Frontal cortex (tissue), 4 donors: ENCODE data around the gene ACE2. TPM values are rescaled to one million over a fixed set of nuclear protein-coding genes. Genes with fewer than 3 reads are reported as not detected.

ENCODE experiments used
- DNase-seq, 2 donors: peaks; one replicate each; pipeline ENCODE4 v3.0.0; 2012; ENCODE audit warnings: low spot score in 2 of 2
- FAIRE-seq: peaks from 2 replicates; lab custom pipeline; 2012; peaks lifted over from hg19 to GRCh38; lab: Jason Lieb, UNC
- total RNA-seq: library from RNA; depleted of rRNA; stranded (reverse); fragments of >200 nt; gene quantifications from one replicate; pipeline ENCODE4 v1.2.3, GENCODE V29; 2014
- donor health status: control.
- donor health status: control.
- donor health status: control.

Gene ACE2
- total RNA-seq, 1 donor from 2014 or later, result under 0.01 TPM

DNA sequence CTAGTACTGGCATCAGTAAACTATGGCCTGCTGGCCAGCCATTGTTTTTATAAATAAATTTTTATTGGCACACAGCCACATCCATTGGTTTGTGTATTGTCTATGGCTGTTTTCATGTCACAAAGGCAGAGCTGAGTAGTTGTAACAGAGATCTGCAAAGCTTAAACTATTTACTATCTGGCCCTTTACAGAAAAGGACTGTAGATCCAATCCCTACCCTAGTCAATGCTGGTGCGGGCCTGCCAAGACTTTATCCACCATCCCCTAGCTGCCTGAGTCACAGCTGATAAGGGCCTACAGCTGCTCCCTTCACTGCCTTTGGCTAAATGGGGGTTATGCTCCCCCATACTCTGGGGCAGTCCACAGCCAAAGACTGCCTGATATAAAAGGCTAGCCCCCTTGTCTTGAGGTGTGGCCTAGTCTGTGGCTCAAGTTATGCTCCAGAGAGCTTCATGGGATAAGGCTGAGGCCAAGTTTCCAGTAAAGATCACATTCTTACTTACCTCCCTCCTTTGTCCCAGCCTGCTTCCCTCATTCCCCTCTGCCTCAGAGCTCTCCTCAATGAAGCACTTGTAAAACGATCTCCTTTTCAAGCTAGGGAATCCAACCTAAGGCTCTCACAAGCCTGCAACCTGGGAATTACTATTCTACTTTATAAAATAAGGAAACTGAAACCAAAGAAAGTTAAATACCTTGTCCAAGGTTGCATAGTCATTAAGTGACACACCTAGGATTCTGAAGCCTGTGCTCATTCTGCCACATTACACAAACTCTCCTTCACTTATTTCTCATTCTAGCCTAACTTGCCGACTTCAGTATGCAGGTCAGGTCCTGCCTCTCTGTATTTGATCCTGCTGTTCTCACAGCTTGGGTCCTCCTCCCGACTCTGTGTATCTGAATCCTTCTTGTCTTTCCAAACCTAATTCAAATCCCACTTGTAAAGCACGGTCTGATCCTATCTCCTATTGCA is 20.7 kb downstream of the ACE2 start:
- no peak for FAIRE-seq
- no peak for DNase-seq

DNA sequence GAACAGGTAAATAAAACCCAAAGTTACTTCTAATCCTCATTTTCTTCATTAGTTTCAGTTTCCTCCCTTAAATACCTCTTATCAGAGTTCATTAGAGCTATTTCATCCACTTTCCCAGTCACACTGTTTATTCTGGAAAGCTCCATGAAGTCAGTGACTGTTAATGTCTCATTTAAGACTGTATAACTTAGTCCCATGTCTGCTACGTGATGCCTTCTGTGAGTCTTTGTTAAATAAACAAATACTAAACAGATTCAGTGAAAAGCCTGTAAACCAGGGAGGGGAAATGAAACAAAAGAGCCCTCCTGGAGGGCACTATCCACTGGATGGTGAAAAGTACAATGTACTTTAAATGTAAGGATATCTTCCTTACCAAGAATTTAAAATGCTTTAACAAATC is 24.7 kb downstream of the ACE2 start:
- no peak for DNase-seq
- no peak for FAIRE-seq

DNA sequence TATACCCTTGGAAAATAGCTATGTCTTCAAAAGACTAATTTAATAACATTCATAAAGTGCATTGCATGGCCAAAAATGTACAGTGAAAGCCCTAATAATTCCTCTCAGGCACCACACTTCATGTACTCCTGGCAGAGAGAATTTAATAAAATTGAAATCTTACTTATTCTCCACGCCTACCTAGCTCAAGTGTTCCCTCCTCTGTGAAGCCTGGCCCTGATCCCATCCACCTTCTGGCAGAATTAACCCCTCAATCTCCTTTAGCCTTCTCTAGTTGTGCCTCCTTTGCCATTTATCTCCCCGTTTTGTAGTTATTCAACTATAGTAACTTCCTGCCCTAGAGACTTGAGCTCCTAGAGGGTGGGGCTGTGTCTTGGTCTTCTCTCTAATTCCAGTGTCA is 26.7 kb downstream of the ACE2 start:
- DNase-seq, result no peak
- FAIRE-seq, result no peak

DNA sequence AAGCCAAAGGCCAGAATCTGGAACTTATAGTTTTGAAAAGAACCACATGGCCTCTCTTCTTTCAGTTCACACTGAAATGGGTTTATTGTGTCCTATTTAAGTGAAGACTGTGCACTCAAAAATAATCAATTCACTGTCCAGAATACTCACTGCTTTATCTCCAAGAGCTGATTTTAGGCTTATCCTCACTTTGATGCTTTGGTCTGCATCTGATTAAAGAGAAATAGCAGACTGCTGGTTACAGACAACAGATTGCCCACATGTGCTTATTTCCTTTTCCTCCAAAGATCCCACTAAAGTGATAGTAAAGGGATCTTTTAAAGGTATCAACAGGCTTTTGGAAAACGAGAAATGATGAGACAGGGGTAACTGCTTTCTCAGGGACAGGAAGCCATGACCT is 30.6 kb downstream of the ACE2 start:
- FAIRE-seq, result no peak
- DNase-seq, result no peak

DNA sequence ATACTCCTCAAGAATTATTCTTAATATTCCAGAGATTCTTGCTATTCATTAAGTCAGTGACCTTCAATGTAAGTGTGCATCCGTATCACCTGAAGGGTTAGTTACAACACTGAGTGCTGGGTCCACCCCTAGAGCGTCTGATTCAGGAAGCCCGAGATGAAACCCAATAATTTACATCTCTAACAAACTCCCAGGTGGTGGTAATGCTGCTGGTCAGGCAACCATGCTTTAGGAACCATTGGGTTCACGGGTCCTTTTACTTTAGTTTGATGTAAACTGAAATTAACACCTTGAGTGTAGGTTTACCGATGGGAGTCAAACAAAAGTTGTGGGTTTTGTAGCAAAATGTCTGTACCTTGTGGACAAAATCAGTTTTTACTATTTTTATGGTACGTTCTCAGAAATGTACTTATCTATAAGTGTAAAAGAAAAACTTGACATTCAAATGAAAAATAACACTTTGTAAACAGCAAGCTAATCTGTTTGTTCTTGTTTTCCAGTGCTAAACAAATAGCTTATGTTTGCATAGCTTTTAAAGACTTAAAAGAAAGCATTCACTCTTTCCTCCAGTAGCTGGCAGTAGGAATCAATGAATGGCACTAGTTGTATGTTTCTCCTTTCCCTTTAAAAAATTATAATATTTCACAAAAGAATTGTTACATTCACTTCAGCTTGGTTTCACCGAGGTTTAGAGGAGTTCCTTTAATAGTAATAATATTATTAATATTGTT is 32.7 kb downstream of the ACE2 start:
- DNase-seq, result no peak
- FAIRE-seq, result peak; percentile 40

DNA sequence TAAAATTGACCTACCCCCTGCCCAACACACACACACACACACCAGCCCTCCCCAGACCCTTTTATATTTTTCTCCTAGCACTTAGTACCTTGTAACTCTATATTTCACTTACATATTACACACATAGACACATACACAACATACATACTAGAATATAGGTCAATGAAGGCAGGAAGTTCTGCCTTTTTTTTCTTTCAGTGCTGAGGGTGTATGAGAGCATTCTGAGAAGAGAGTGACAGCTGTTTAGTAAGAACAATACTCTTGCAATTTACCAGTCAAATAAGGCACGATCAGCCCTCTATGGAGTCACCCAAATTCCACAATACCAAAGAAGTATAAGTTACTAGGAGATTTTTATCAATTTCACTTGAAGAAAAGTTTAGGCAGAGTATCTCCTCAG is 33.5 kb downstream of the ACE2 start:
- DNase-seq (no peak), FAIRE-seq (no peak)

DNA sequence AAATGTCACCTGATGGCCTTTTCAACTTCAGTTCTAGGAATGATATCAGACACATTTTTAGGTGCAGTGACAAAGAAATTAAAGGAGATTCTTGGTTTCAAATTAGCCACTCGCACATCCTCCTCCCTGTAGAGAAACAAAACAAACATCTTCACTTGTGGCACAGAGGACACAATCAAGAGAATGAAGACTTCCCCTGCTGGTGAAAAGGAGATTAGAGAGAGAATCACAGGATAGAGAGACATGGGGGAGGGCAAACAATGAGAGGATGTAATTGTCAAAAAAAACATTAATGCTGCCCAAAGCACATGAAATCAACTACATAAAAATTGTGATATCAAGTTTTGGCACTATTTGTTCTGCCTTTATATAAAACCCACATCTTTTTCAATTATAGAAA is 34.5 kb downstream of the ACE2 start:
- DNase-seq (no peak), FAIRE-seq (no peak)

DNA sequence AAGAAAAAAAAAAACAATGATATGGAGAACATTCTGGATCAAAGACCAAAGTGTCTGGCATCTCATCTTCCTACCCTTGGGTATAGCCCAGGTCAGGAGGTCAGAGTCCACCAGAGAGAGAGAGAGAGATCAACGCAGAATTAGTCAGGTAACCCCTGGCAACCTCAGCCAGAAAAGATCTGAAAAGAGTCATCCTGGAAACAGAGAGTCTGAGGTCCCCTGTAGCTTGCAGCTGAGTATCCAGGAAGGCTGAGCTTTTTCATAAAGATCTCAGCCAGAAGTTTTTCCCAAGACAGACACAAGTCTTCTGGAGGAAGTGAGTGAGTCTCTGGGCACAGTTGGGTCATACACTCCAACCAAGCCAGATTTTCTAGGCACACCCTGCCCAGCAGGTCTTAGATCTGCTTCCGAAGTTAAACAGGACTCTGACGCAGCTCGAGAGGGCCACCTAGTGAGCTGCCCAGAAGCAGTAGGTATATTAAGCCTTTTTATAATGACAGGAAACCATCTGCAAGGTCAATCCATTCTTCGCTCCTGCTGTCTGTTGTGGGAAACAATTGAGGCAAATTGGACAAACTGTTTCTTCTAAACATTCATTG is 35.7 kb downstream of the ACE2 start:
- FAIRE-seq (no peak), DNase-seq (peak in 1 of 2 donors; percentile 19)

DNA sequence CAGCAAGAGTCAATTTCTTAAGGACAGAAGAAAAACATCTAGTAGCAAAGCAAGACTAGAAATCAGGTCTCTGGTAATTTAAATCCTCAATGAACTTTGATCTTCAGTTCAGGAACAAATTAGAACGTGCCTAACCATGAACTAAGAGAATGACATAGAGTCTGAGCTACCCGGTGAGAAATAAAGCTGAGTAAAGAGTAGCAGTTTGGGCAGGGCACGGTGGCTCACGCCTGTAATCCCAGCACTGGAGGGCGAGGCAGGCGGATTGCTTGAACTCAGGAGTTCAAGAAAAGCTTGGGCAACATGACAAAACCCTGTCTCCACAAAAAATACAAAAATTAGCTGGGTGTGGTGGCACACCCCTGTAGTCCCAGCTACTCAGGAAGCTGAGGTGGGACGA is 37.7 kb downstream of the ACE2 start:
- FAIRE-seq (no peak), DNase-seq (no peak)

DNA sequence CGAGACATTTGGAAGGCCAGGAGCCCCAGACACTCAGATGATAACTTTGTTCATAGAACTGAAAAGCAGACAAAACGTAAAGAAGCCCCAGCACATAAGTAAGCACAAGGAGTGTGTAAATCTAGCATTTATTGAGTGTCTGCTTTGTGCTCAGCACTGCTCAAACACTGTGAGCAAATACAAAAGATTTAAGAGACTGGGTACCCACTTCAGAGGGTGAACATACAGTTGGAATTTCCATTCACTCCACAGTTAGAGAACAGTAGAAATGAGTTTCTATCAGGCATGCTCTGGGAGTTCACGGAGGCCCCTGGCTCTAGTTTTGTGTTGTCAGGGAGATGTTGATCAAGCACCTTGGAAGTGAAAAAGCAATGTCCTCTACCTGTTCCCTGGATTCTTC is 39.8 kb downstream of the ACE2 start:
- no peak for FAIRE-seq
- no peak for DNase-seq

DNA sequence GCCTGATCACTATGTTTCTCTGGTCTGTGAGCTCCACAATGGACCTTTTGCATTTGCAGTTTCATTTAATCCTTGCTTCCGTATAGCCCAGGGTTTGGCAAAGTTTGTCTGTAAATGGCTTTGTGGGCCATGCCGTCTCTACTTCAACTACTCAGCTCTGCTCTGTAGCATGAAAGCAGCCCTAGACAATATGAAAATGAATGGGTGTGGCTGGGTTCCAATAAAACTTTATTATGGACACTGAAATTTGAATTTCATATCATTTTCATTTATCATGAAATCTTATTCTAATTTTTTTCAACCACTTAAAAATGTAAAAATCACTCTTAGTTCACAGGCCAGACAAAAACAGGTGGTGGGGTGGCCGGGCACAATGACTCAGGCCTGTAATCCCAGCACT is 41.5 kb downstream of the ACE2 start:
- FAIRE-seq (no peak), DNase-seq (no peak)

DNA sequence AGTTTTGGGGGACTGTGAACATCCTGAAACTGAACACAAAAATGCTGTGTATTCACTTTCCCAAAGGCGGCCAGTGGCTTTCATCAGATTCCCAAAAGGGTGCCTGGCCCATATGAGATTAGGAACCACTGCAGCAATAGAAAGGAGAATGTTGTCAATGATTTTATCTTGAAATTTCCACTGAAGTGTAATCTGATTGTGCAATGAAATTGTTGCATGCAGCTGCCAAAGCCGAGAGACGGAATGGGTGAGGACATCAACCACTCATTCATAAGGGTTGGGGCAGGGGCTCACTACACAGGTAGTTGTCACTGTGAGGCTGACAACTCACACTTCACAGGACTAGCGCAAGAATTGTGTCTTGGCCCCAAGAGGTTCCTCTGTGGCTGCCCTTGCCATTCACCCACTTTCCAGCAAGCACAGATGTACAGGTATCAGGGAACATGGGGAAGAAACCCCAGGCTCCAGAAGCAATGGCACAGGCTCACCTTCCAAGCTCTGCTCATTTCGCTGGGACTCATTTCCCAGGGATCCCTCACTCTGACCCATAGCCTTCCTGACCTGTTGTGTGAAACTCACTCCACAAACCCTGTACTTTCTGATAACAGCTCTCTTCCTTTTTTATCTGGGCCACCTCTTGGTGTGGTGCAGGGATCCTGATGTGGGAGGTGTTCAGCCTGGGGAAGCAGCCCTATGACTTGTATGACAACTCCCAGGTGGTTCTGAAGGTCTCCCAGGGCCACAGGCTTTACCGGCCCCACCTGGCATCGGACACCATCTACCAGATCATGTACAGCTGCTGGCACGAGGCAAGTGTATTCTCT is 51.4 kb downstream of the ACE2 start:
- no peak for FAIRE-seq
- DNase-seq, result no peak

DNA sequence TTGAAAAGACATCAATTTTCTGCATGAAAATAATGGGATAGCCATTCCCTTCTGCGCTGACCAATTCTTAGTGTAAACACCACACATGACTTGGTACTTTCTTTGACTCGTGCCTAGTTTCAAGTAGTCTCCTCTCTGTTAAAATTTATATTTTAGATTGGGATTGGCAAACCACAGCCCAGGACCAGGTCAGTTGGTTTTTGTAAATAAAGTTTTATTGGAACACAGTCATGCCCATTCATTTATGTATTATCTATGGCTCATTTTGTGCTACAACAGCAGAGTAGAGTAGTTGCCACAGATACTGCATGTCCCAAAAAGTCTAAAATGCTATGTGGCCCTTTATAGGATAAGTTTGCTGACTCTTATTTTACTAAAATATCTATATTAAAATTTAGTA is 53.4 kb downstream of the ACE2 start:
- DNase-seq (no peak), FAIRE-seq (no peak)

DNA sequence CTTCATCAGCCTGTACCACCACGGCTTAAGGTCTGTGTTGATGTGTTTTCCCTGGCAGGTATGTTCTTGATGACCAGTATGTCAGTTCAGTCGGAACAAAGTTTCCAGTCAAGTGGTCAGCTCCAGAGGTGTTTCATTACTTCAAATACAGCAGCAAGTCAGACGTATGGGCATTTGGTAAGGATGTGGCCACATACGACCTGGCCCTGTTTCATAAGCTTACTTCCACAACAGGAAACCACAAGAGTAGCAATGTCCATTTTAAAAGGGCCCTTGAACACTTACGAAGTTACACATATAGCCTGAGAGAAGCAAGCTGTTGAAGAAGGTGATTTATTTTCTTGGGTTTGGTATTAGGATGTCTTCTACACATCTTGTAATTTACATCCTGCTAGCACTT is 54.0 kb downstream of the ACE2 start:
- DNase-seq (no peak), FAIRE-seq (no peak)

DNA sequence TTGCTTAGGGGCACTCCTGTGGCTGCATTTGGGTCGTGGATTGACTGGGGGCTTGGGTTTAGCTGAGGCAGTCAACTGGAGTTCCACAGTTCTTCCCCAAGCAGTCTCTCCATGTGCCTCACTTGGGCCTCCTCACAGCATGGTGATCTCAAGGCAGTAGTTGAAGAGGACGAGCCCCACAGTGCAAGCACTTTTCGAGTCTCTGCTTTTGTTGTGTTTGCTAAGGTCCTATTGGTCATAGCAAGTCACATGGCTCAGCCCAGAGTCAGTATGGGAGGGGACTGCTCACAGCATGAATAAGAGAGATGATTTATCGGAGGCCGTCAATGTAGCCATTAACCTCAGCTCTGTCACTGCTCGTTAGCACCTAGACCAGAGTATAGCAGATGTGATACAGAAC is 70.4 kb downstream of the ACE2 start:
- no peak for FAIRE-seq
- no peak for DNase-seq

DNA sequence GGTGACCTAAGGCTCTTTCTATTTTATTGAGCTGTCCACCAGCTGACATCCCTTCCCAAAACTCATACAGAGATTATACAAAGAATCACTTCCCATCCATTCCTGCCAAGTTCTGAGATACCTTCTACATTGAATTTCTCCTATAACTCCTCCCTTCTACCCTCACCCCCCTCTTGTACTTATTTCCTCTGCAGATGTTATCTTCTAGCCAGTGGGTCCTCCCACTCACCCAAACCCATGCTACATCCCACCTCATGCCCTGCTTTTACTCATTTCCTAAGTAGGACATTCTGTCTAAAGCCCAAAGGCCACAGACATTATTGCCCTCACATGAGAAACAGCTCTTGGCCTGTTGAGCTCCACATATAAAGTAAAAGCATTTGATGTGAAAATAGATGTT is 71.6 kb downstream of the ACE2 start:
- DNase-seq (no peak), FAIRE-seq (no peak)

DNA sequence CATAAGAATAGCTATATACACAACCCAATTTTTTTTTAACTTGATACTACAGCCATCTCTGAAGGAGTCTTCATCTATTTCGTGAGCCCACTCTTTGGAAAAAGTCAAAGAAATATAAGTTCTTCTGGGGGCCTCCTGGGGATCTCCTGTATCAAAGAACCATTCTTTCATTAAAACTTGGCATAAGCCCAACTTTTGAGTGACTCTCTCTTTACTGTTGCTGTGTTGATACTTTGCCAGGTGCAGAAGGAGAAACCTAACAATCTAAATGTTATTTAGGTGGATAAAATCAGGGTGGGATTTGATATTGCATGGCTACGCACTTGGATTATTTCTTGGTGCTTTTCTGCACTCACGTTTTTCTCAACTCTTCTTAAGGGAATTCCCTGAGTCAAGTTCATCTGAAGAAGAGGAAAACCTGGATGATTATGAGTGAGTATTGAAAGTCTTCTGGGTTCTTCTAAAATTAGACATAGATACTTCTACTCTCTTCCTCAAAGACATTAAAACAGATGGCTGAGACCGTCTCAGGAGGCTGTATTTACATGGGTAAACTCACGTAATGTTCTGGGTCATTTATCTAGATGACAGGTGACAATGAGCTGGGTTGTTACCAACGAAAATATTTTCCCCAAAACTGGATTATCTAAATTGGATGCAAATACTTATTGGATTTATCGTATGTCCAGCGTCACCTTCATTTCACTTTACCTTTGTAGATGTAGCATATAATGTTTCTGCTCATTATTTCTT is 74.9 kb downstream of the ACE2 start:
- FAIRE-seq (no peak), DNase-seq (no peak)

DNA sequence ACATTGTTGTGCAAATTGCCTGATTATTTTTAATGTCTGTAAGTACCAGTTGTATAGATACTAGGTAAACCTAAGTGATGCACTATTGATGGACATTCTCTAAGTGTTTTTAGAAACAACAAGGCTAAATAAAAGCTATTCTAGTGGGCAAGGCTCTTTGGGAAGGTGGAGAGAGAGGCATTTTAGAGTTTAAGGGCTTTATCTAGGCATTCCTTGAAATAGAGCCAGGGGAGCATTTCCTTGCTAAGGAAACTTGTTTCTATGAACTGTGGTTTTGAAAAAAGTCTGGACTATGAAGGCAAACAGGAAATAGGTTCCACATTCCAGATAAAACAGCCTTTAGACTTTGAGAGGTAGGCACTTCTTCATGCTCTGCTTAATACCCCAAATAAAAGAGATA is 76.3 kb downstream of the ACE2 start:
- DNase-seq, result no peak
- FAIRE-seq, result no peak

DNA sequence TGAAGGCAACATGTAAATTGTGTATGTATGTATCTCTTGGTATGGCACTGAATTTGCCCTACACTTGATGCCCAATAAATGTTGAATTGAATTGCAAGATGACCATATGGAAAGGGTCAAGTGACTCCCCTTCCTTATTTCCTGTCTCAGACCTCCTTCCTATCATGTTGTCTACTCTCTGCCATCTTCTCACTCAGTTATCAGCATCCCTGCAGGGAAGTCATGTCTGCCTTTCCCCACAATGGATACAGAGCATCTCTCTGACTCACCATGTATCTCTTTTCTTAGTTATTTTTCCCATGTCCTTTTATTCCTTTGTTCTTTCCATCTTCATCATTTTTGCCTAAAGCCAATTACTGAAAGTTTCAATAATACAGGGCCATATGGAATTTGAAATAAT is 77.7 kb downstream of the ACE2 start:
- FAIRE-seq, result no peak
- DNase-seq, result no peak
